ENCODE measurements around the gene FGD2. TPM values are rescaled to one million over a fixed set of nuclear protein-coding genes. Genes with fewer than 3 reads are reported as not detected.

Gene FGD2
- total RNA-seq, 1 donor from 2014 or later, result not detected

DNA sequence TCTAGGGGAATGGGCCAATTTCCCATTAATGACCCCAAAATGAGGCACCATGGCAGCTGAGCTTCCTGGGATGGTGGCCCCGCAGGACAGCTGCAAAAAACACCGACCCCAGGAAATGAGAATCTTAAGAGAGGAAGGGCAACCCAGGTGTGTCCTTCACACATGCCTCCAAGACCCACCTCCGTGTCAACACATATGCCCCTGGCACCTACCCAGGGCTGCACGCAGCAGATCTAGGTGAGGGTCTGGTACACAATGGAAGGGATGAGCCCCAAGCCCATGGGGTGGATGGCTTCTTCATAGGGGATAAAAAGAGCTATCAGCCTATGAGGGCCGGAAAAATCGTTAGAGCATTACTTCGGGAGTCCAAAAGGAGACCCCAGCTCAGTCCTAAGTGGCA lies 28.9 kb upstream of the FGD2 start:
- Mint-ChIP-seq H3K27ac (ENCODE audit: unreplicated experiment) (no peak overlapping the region), H3K9me3 (no peaks in the 10 kb centered on the region), H3K4me3 (no peak overlapping the region), H3K4me1 (peaks cover 6% of the 10 kb centered on the region), H3K27me3 (ENCODE audit: low read depth) (no peaks in the 10 kb centered on the region), H3K36me3 (ENCODE audit: low read depth) (peaks cover 7% of the 10 kb centered on the region)
- TF ChIP-seq, protein P1, sequence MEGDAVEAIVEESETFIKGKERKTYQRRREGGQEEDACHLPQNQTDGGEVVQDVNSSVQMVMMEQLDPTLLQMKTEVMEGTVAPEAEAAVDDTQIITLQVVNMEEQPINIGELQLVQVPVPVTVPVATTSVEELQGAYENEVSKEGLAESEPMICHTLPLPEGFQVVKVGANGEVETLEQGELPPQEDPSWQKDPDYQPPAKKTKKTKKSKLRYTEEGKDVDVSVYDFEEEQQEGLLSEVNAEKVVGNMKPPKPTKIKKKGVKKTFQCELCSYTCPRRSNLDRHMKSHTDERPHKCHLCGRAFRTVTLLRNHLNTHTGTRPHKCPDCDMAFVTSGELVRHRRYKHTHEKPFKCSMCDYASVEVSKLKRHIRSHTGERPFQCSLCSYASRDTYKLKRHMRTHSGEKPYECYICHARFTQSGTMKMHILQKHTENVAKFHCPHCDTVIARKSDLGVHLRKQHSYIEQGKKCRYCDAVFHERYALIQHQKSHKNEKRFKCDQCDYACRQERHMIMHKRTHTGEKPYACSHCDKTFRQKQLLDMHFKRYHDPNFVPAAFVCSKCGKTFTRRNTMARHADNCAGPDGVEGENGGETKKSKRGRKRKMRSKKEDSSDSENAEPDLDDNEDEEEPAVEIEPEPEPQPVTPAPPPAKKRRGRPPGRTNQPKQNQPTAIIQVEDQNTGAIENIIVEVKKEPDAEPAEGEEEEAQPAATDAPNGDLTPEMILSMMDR (conservative IDR thresholded peaks at IDR 0.05), result no peak
- DNase-seq (ENCODE audit: low read depth, low spot score), result no peak

DNA sequence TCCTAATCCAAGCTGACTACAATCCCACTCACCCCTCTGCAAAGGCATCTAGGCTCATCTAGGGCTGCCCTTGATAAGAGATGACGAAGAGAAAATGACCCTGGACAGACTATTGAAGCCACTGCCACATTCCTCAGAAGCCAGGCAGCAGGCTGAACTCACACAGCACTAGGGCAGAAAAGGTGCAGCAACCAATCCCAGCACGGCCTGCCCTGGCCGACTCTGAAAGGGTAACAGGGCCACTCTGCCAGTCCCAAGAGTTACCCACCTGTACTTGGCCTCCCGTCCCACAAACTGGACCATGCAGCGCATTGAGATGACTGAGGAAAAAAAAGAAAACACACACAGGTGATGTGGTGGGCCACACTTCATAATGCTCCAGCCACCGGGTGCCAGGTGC lies 28.5 kb upstream of the FGD2 start:
- no peak overlapping the region for H3K27ac Mint-ChIP-seq (ENCODE audit: unreplicated experiment)
- no peaks in the 10 kb centered on the region for H3K9me3 Mint-ChIP-seq
- no peak overlapping the region for H3K4me3 Mint-ChIP-seq
- TF ChIP-seq, protein P1 (conservative IDR thresholded peaks at IDR 0.05), result no peak
- DNase-seq (ENCODE audit: low read depth, low spot score), result no peak
- H3K4me1 Mint-ChIP-seq, result peaks cover 10% of the 10 kb centered on the region
- H3K36me3 Mint-ChIP-seq (ENCODE audit: low read depth), result peaks cover 7% of the 10 kb centered on the region
- H3K27me3 Mint-ChIP-seq (ENCODE audit: low read depth), result no peaks in the 10 kb centered on the region

DNA sequence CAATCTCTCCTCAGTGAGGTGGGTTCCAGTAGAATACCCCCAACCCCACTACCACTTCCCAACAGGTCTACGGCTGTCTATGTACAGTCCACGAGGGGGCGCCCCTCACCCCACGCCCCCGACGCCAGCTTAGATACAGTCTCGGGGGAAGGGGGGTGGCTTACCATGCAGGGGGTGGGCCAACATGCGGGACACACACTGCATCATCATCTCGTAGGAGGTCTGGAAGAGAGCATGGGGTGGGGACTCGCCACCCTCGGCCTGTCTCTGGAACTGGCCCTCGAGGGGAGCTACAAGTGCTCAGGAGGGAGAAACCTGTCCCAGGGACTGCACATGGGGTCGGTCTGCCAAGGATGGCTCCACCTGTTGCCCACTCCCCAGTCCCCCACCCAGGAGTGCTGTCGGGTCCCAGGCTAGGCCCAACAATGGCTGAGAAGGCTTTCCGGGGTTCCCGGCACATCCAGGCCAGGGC lies 27.9 kb upstream of the FGD2 start:
- Mint-ChIP-seq H3K27me3 (ENCODE audit: low read depth) (no peaks in the 10 kb centered on the region), H3K36me3 (ENCODE audit: low read depth) (peaks cover 7% of the 10 kb centered on the region), H3K27ac (ENCODE audit: unreplicated experiment) (no peak overlapping the region), H3K9me3 (no peaks in the 10 kb centered on the region), H3K4me3 (no peak overlapping the region), H3K4me1 (peaks cover 12% of the 10 kb centered on the region)
- TF ChIP-seq, protein P1 (conservative IDR thresholded peaks at IDR 0.05), result peak; percentile 42
- no peak for DNase-seq (ENCODE audit: low read depth, low spot score)

DNA sequence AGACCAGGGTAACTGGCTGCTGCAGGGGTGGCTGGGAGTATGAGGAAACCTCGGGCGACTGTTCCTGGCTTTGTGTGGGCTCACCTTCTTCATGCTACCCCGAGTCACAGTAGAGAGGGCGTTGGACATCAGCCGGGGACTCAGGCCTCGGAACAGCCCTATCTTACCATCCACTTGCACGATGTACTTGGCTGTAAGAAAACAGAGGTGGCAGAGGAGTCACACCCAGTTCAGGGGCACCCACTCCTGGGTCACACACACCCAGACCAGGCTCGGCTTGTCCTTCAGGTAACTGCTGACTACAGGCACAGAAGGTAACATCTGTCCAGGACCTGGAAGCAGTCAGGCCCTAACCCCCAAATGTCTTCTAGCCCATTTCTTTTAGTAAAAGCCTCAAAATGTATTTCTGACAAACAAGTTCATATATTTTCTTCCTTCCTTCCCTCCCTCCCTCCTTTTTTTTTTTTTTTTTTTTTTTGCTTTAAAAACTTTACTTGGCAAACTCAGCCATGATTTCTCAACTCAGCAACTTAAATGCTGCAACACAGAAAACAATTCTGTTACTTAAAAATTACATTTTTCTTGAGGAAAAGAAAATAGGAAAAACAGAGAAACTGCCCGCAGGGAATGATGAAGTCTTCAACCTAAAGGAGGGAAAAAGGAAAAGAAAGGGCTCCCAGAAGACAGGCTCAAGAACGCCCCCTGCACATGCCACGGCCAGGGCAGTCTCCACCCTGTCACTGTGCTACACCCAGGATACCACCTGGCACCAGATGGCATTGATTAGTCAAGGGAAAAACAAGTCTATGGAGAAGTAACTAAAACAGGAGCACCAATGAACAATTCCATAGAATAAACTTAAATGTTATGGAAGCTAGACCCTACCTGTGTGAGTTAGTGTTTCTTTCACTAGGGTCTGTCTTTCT lies 26.8 kb upstream of the FGD2 start:
- DNase-seq (ENCODE audit: low read depth, low spot score), result no peak
- Mint-ChIP-seq H3K27me3 (ENCODE audit: low read depth) (no peaks in the 10 kb centered on the region), H3K36me3 (ENCODE audit: low read depth) (peaks cover 7% of the 10 kb centered on the region), H3K27ac (ENCODE audit: unreplicated experiment) (no peak overlapping the region), H3K9me3 (no peaks in the 10 kb centered on the region), H3K4me3 (peak overlapping the region; percentile 61), H3K4me1 (peaks cover 12% of the 10 kb centered on the region)
- TF ChIP-seq, protein P1 (conservative IDR thresholded peaks at IDR 0.05), result no peak

DNA sequence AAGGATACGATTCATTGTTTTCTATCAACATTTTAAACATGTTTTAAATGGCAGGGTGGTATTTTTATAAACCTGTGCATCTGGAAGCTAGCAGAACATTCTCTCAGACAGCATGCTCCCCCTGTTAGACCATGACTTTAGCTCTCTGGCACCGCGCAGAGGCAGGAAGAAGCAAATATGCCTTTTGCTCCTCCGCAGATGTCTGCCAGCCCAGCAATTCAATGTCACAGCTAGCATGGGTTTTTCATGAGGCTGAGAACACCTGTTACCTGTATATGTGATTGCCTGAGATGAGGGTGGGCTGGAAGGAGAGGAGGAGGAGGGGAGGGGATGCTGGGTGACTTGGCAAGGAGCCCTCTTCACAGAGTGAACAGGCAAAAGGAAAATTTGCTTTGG lies 26.1 kb upstream of the FGD2 start:
- Mint-ChIP-seq H3K27me3 (ENCODE audit: low read depth) (no peaks in the 10 kb centered on the region), H3K9me3 (no peaks in the 10 kb centered on the region), H3K4me3 (peak overlapping the region; percentile 61), H3K36me3 (ENCODE audit: low read depth) (peaks cover 7% of the 10 kb centered on the region), H3K27ac (ENCODE audit: unreplicated experiment) (no peak overlapping the region), H3K4me1 (peaks cover 12% of the 10 kb centered on the region)
- no peak for DNase-seq (ENCODE audit: low read depth, low spot score)
- TF ChIP-seq, protein P1 (conservative IDR thresholded peaks at IDR 0.05), result peak; percentile 47

All from neural crest cell (in vitro differentiated cells).